Endothelial cell of umbilical vein (primary cell): ENCODE data around the gene SELENOM. TPM values are rescaled to one million over a fixed set of nuclear protein-coding genes. Genes with fewer than 3 reads are reported as not detected.

Source experiments
- BruUV-seq: library from RNA; stranded (reverse); fragments of 400-500 nt; replicated peaks from 2 replicates; lab custom pipeline; 2021; lab: Mats Ljungman, UMichigan
- CTCF ChIA-PET: fragments of 300-600, 350-600 bp; sonication (Branson Sonifier 250); formaldehyde crosslinking; loops from one replicate; lab custom pipeline; 2021; ENCODE audit warnings: antibody characterized with exemption, inconsistent platforms; lab: Charles Lee
- POLR2A ChIA-PET: fragments of 300-600, 350-600 bp; sonication (Branson Sonifier 250); formaldehyde crosslinking; loops from one replicate; lab custom pipeline; 2021; ENCODE audit warnings: antibody characterized with exemption, inconsistent platforms; lab: Charles Lee
- DNase-seq: peaks from one replicate; pipeline ENCODE4 v3.0.0-alpha.2; 2011; ENCODE audit warnings: low read depth, low spot score
- FAIRE-seq: peaks from 2 replicates; lab custom pipeline; 2011; peaks lifted over from hg19 to GRCh38; lab: Jason Lieb, UNC
- H2AFZ ChIP-seq: 2 replicates; pipeline ENCODE4 v1.6.0; 2012; ENCODE audit warnings: low read depth, low read length, control low read depth, inconsistent platforms
- H3K27ac ChIP-seq: 2 replicates; pipeline ENCODE4 v1.5.1; 2011; ENCODE audit warnings: low read depth, mild to moderate bottlenecking, control low read depth, low read length, moderate library complexity; ENCODE audit not compliant: insufficient read depth
- H3K27me3 ChIP-seq, 2 experiments: 2 replicates each; pipeline versions ENCODE4 v1.6.0 to v1.6.1; 2011; ENCODE audit warnings: low read length in 2 of 2, mixed read lengths in 1 of 2; ENCODE audit not compliant: control insufficient read depth in 2 of 2, insufficient read depth in 2 of 2
- H3K36me3 ChIP-seq, 2 experiments: 2 replicates in 1 of 2; 3 replicates in 1 of 2; pipeline ENCODE4 v1.5.1; 2011; ENCODE audit warnings: low read length in 2 of 2, mild to moderate bottlenecking in 1 of 2, moderate library complexity in 1 of 2; ENCODE audit not compliant: control insufficient read depth in 2 of 2, insufficient read depth in 2 of 2; ENCODE audit errors: extremely low read depth in 1 of 2
- H3K4me1 ChIP-seq: 3 replicates; pipeline ENCODE4 v1.5.1; 2011; ENCODE audit warnings: mild to moderate bottlenecking, low read length; ENCODE audit not compliant: control insufficient read depth, insufficient read depth; ENCODE audit errors: extremely low read depth
- H3K4me2 ChIP-seq: 2 replicates; pipeline ENCODE4 v1.6.1; 2011; ENCODE audit warnings: low read length, control low read depth, mixed read lengths; ENCODE audit not compliant: insufficient read depth
- H3K4me3 ChIP-seq, 3 experiments: fragments of 200-600 bp in 1 of 3; sonication (generic), shearing (Covaris generic) in 1 of 3; replicated peaks in 1 of 3; 2 replicates each; pipeline ENCODE4 v1.5.1; 2011 to 2016; ENCODE audit warnings: control low read depth in 3 of 3, low read length in 3 of 3, mild to moderate bottlenecking in 2 of 3, inconsistent platforms in 1 of 3, low read depth in 1 of 3, moderate library complexity in 1 of 3; ENCODE audit not compliant: insufficient read depth in 1 of 3
- H3K79me2 ChIP-seq: 2 replicates; pipeline ENCODE4 v1.6.0; 2012; ENCODE audit warnings: low read length, inconsistent platforms; ENCODE audit not compliant: control insufficient read depth, insufficient read depth
- H3K9ac ChIP-seq: replicated peaks from 2 replicates; pipeline ENCODE3; 2011; ENCODE audit warnings: low read length, control low read depth; ENCODE audit not compliant: insufficient read depth; ENCODE audit errors: extremely low read depth
- H3K9me1 ChIP-seq: replicated peaks from 3 replicates; pipeline ENCODE4 v1.6.0; 2011; ENCODE audit warnings: mild to moderate bottlenecking, low read length; ENCODE audit not compliant: control insufficient read depth, insufficient read depth; ENCODE audit errors: extremely low read depth
- H3K9me3 ChIP-seq: replicated peaks from 2 replicates; pipeline ENCODE4 v1.5.1; 2012; ENCODE audit warnings: low read length, inconsistent platforms; ENCODE audit not compliant: control insufficient read depth, insufficient read depth
- H4K20me1 ChIP-seq: replicated peaks from 2 replicates; pipeline ENCODE3; 2011; ENCODE audit warnings: mild to moderate bottlenecking, low read length; ENCODE audit not compliant: control insufficient read depth, insufficient read depth; ENCODE audit errors: extremely low read depth
- EZH2 ChIP-seq: IDR thresholded peaks from 2 replicates; pipeline ENCODE4 v1.6.1; 2012; ENCODE audit warnings: borderline replicate concordance, low read depth, mild to moderate bottlenecking, moderate library complexity, low read length, inconsistent platforms; ENCODE audit not compliant: severe bottlenecking
- FOS ChIP-seq: IDR thresholded peaks from 2 replicates; pipeline ENCODE4 v1.6.1; 2011; ENCODE audit warnings: mild to moderate bottlenecking, low read length, moderate library complexity, borderline replicate concordance; ENCODE audit not compliant: insufficient read depth
- GATA2 ChIP-seq: IDR thresholded peaks from 2 replicates; pipeline ENCODE4 v1.7.0; 2011; ENCODE audit warnings: low read depth, mild to moderate bottlenecking, moderate library complexity, mixed read lengths, low read length; ENCODE audit not compliant: insufficient read length, insufficient read depth
- JUN ChIP-seq: IDR thresholded peaks from 2 replicates; pipeline ENCODE4 v1.6.1; 2011; ENCODE audit warnings: borderline replicate concordance, low read depth; ENCODE audit not compliant: insufficient read length, insufficient read depth
- MYC ChIP-seq: IDR thresholded peaks from one replicate; pipeline ENCODE4 v1.6.1; 2011; ENCODE audit warnings: mild to moderate bottlenecking, low read depth, low read length
- POLR2A ChIP-seq: IDR thresholded peaks from 2 replicates; pipeline ENCODE4 v1.6.1; 2012; ENCODE audit warnings: low read depth, mild to moderate bottlenecking, control low read depth, low read length
- POLR2AphosphoS5 ChIP-seq: IDR thresholded peaks from 2 replicates; pipeline ENCODE4 v1.6.1; 2012; ENCODE audit warnings: low read depth, mild to moderate bottlenecking, control low read depth, low read length, moderate library complexity; ENCODE audit not compliant: insufficient read depth
- dilution Hi-C: fragments of 300-500 bp; cut with MboI; formaldehyde crosslinking; loops from one replicate; pipeline ENCODE4 v1.15.0; 2019; ENCODE audit warnings: low sequenced_read_pairs; ENCODE audit not compliant: extremely low pct_ligation_motif_present
- intact Hi-C: fragments of 100-400 bp; cut with micrococcal nuclease; formaldehyde crosslinking; loops from one replicate; pipeline ENCODE4 v1.10.0; 2022
- polyA plus RNA-seq, 4 experiments: library from polyadenylated mRNA; depleted of rRNA in 3 of 4; stranded (reverse) in 3 of 4; unstranded in 1 of 4; fragments of >200 nt; gene quantifications; 2 replicates each; pipeline versions ENCODE4 v1.2.1 to v1.2.3, GENCODE V29; 2011 to 2012; ENCODE audit warnings: missing spikeins in 1 of 4
- total RNA-seq: library from RNA; stranded (reverse); gene quantifications from 2 replicates; pipeline ENCODE4 v1.2.3, GENCODE V29; 2021
- TF ChIP-seq, protein P1 (sequence below): IDR thresholded peaks from 2 replicates; pipeline ENCODE4 v1.6.1; 2011; ENCODE audit not compliant: insufficient read depth, insufficient read length
- TF ChIP-seq, protein P2 (sequence below), 2 donors: IDR thresholded peaks; 1 replicate in 1 of 2; 2 replicates in 1 of 2; pipeline ENCODE4 v1.5.1; 2011; ENCODE audit warnings: low read length in 2 of 2, mild to moderate bottlenecking in 2 of 2, moderate library complexity in 2 of 2, control low read depth in 1 of 2, inconsistent platforms in 1 of 2, low read depth in 1 of 2; ENCODE audit not compliant: insufficient read depth in 1 of 2; ENCODE audit errors: extremely low read depth in 1 of 2

SELENOM gene
- total and polyA plus RNA-seq, 2 donors (not counting 3 experiments of a cell fraction or from before 2014, with no cell fraction given): 29.6 to 87.1 TPM

DNA sequence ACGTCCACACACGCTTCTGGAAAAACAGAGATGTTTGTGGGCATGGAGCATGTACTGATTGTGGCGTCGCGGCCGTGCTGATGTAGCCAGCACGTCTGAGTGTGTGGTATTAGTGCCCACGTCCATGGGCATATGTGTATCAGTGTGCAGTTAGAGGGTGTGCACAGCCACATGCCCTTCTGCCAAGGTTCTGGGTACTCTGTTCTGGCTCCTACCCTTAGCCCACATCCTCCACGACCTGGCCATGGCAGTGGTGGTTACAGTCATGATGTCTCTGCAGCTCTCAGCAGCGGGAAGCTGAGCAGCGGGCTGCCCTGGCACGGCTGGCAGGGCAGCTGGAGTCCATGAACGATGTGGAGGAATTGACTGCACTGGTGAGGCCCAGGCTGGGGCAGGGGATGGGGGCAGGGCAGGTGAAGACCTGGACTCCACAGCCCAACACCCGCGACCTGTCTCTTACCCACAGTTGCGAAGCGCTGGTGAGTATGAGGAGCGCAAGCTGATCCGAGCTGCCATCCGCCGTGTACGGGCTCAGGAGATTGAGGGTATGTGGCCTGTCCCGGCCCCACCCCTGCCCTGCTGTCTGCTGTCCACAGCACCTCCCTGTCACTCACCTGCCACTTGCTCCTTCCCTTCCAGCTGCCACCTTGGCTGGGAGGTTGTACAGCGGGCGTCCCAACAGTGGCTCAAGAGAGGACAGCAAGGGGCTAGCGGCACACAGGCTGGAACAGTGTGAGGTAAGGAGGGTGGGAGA lies 19.0 kb downstream of the SELENOM start:
- Histone ChIP-seq H3K9me1 (no peaks in the 10 kb centered on the region), H3K9me3 (no peaks in the 10 kb centered on the region), H2AFZ (no peak overlapping the region), H3K36me3 (peaks cover 27 to 56% of the 10 kb centered on the region in 2 experiments), H3K27ac (no peak overlapping the region), H3K9ac (no peak overlapping the region), H3K27me3 (no peaks in the 10 kb centered on the region), H4K20me1 (no peaks in the 10 kb centered on the region), H3K79me2 (peaks cover 59% of the 10 kb centered on the region), H3K4me2 (no peak overlapping the region), H3K4me3 (no peak overlapping the region), H3K4me1 (peaks cover 15% of the 10 kb centered on the region)
- no peak for TF ChIP-seq POLR2AphosphoS5
- no peak for TF ChIP-seq POLR2A
- no peak for TF ChIP-seq EZH2
- no peak for TF ChIP-seq FOS
- no peak for TF ChIP-seq MYC
- TF ChIP-seq, protein P1, sequence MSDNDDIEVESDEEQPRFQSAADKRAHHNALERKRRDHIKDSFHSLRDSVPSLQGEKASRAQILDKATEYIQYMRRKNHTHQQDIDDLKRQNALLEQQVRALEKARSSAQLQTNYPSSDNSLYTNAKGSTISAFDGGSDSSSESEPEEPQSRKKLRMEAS: no peak
- TF ChIP-seq, protein P2, sequence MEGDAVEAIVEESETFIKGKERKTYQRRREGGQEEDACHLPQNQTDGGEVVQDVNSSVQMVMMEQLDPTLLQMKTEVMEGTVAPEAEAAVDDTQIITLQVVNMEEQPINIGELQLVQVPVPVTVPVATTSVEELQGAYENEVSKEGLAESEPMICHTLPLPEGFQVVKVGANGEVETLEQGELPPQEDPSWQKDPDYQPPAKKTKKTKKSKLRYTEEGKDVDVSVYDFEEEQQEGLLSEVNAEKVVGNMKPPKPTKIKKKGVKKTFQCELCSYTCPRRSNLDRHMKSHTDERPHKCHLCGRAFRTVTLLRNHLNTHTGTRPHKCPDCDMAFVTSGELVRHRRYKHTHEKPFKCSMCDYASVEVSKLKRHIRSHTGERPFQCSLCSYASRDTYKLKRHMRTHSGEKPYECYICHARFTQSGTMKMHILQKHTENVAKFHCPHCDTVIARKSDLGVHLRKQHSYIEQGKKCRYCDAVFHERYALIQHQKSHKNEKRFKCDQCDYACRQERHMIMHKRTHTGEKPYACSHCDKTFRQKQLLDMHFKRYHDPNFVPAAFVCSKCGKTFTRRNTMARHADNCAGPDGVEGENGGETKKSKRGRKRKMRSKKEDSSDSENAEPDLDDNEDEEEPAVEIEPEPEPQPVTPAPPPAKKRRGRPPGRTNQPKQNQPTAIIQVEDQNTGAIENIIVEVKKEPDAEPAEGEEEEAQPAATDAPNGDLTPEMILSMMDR (IDR thresholded peaks at IDR 0.05; ENCODE audit: extremely low read depth in 1 of 2, insufficient read depth in 1 of 2, low read depth in 1 of 2, low read length in 2 of 2): no peak
- TF ChIP-seq JUN: no peak
- no peak for TF ChIP-seq GATA2
- no TSS peak for BruUV-seq
- ChIA-PET CTCF (interaction anchor here (0.6 to 2.5 kb wide), 8 partner anchors 16 to 184 kb away, joined by 3 to 11 read pairs (median 6); partner anchors contain the start of gene SELENOM), POLR2A (no interaction called here)
- dilution Hi-C loops: no loop called here
- intact Hi-C loops: no loop called here
- FAIRE-seq (no peak), DNase-seq (no peak)
